Upper lobe of left lung (tissue), 4 donors: ENCODE data around the gene MIA2.

ENCODE experiments used
- CTCF ChIP-seq, 6 experiments: fragments of 450-650 bp in 4 of 6; fragments of 200-600 bp in 2 of 6; sonication (generic) in 2 of 6; IDR thresholded peaks; one replicate each; pipeline ENCODE4 v1.5.1; 2016 to 2019; ENCODE audit warnings: antibody characterized with exemption in 6 of 6
- POLR2AphosphoS5 ChIP-seq, 2 donors: sonication (generic); formaldehyde crosslinking; IDR thresholded peaks; one replicate each; pipeline ENCODE4 v1.5.1; 2017; ENCODE audit warnings: antibody characterized with exemption in 2 of 2

GRCh38 chr14:39425947-39426346 lies 192.2 kb downstream of the MIA2 start:
- TF ChIP-seq CTCF (IDR thresholded peaks at IDR 0.05) (no peak), POLR2AphosphoS5 (IDR thresholded peaks at IDR 0.05) (no peak)
